NCI-H1436 (cell line): ENCODE data around the gene TRIM72.
"Not testable (repeated sequence)": the region's sequence is repeated elsewhere in the genome, so short reads cannot be mapped to it uniquely, and the experiment has no call there.

Experiments
- DNase-seq: peaks from one replicate; lab custom pipeline; 2025; lab: John Stamatoyannopoulos, UW

TRIM72 gene

GRCh38 chr16:31215287-31216162 lies 1.6 kb downstream of the TRIM72 start:
- DNase-seq: peak; percentile 61

DNA sequence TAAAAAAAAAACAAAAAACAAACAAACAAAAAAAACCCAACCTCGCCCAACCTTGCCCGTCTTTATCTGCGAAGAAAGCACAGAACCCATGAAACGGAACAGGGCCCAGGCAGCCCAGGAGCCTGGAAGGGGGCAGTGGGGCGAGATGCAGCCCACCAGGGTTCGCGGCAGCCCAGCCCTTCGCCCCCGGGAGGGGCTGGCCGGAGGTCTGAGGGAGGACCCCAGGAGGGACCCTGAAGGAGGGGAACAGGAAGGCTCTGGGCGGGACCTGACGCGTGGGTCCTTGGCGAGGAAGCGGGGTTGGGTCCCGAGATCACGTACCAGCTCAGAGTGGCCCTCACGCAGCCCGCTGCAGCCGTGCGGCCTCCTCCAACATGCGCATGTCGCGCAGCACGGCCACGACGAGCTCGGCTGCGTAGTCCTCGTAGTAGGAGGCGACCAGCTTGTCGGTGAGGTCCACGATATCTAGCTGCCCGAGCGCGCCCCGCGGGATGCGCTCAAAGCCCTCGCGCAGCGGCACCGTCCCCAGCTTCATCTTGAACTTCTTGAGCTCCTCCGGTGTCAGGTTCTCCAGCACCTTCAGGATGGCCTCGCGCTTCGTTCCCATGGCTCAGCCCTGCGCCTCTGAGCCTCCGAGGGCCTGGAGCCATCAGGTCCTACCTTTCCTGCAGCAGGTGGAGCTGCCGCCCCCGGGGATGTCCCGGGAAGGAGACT lies 2.7 kb downstream of the TRIM72 start, which contains the start of gene PYDC1:
Gene PYDC1 (minus strand): TSS at position 714 of the 714 bp plus-strand sequence. CDS start 107 bp downstream, at position 607.
- no peak for DNase-seq

DNA sequence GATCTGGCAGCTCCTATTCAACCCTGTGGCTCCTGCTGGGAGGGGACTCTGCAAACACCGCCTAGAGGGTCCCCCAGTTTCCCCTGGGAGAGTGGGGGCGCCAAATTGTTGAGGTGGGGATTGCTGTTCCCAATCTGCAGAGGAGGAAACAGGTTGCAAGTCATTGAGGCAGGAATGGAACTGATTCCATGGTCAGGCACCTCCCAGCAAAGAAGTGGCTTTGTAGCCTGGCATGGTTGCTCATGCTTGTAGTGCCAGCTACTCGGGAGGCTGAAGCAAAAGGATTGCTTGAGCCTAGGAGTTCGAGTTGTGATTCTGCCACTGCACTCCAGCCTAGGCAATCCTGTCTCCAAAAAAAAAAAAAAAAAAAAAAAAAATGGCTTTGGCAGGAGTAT lies 3.2 kb downstream of the TRIM72 start:
- DNase-seq: no peak

GRCh38 chr16:31219154-31219741 lies 5.3 kb downstream of the TRIM72 start:
- no peak for DNase-seq

GRCh38 chr16:31221357-31222160 lies 7.6 kb downstream of the TRIM72 start:
- no peak for DNase-seq

GRCh38 chr16:31223044-31223443 lies 9.1 kb downstream of the TRIM72 start:
- no peak for DNase-seq

- DNase-seq: no peak
These were observed 10.4 kb downstream of the TRIM72 start for GRCh38 chr16:31224092-31224955.

GRCh38 chr16:31225193-31225592 lies 11.3 kb downstream of the TRIM72 start:
- DNase-seq: no peak

- DNase-seq: no peak
These were observed 14.3 kb downstream of the TRIM72 start for GRCh38 chr16:31228206-31228605.

DNA sequence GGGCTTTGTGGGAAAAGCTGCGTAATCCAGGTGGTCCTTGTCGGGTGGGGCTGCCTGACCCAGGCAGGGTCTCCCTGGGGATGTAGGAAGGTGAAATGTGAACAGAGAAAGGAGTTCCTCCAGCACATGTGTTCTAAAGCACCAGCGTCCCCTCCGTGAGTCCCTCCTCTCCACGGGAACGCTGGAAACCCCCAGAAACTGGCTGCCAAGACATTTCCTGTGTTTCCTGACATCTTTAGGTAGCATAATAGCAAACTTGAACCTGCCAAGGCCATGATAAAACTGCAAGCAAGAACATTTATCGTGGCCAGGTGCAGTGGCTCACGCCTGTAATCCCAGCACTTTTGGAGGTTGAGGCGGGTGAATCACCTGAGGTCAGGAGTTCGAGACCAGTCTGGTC lies 15.6 kb downstream of the TRIM72 start:
- DNase-seq: no peak

- no peak for DNase-seq
These were observed 24.1 kb downstream of the TRIM72 start for GRCh38 chr16:31238041-31238440.

DNA sequence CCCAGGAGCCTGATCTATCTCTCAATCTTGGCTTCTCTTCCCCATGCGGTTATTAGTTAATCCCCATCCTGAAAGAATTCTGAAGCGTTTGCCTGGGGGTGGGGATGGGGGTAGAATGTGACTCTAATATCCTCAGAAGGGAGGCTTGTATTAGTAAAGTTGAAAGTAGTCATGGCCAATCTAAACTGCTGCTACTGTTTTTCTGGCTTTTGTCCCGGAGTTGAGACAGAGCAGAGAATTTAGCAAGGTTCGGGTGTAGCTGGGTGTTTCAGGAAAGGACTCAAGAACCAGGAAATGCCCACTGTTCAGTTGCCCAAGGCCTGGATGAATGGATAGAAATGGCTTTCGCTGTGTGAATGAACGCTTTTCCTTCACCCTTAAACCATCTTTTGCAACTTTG lies 28.3 kb downstream of the TRIM72 start:
- no peak for DNase-seq

GRCh38 chr16:31243734-31244670 lies 30.1 kb downstream of the TRIM72 start:
- no peak for DNase-seq

DNA sequence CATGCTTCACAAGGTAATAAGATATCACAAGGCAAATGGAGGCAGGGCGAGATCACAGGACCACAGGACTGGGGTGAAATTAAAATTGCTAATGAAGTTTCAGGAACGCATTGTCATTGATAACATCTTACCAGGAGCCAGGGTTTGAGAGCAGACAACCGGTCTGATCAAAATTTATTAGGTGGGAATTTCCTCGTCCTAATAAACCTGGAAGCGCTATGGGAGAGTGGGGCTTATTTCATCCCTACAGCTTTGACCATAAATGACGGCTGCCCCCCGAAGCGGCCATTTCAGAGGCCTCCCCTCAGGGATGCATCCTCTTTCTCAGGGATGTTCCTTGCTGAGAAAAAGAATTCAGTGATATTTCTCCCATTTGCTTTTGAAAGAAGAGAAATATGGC lies 31.7 kb downstream of the TRIM72 start:
- not testable (repeated sequence) for DNase-seq

DNA sequence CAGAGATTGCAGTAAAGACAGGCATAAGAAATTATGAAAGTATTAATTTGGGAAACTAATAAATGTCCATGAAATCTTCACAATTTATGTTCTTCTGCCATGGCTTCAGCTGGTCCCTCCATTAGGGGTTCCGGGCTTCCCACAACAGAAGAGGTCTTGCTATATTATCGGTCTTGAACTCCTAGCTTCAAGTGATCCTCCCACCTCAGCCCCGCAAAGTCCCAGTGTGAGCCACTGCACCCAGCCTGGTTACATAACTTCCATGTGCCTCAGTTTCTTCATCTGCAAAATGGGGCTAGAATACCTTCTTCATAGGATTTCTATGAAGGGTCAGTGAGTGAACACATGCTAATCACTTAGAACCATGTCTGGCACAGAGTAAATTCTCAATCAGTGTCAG lies 32.4 kb downstream of the TRIM72 start:
- no peak for DNase-seq

DNA sequence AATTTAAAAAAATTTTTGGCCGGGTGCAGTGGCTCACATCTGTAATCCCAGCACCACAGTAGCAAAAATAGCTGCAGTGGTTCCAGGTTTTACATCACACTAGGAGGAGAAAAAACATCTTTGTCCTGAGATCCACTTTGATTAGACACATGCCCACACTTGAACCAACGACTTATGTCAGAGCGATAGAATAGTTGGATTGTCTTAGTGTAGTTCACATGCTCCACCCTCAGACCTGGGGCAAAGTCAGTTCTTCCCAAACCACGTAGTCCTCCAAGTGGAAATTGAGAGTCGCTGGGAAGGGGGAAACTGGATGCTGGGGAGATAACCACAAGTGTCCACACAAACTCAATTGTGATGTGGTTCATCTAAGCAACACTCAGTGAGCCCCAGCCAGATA lies 34.4 kb downstream of the TRIM72 start:
- DNase-seq: no peak

- DNase-seq: no peak
These were observed 37.0 kb downstream of the TRIM72 start for GRCh38 chr16:31250782-31251384.

DNA sequence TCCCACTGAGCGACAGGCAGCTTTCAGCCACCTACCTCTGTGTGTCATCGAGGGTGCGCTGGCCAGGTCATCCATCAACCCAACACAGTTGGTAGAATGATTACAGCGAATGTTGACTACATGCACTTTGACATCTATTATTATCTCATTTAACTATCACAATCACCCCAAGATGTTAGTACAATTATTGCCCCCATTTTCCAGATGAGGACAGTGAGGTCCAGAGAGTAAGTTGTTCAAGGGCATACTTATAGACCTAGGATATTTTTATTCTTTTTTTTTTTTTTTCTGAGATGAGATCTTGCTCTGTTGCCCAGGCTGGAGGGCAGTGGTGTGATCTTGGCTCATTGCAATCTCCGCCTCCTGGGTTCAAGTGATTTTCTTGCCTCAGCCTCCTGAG lies 37.5 kb downstream of the TRIM72 start:
- no peak for DNase-seq

DNA sequence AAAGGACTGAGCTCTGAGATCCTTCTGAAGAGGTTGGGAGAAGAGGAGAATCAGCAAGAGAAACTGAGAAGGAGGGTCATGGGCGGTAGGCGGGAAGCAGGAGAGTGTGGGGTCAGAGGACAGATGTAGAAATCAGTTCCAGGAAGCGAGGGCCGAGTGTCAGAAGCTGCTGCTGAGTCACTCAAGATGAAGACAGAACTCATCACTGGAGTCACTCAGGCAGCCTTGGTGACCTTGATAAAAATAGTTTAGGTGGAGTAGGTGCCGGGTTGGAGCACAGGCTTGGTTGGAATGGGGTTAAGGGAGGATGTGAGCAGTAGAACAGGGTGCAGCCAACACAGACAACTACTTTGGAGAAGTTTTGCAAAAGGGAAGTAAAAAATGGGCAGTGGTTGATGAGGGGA lies 39.7 kb downstream of the TRIM72 start:
- DNase-seq: no peak
